ENCODE measurements around the gene SPRR5.

SPRR5 gene

DNA sequence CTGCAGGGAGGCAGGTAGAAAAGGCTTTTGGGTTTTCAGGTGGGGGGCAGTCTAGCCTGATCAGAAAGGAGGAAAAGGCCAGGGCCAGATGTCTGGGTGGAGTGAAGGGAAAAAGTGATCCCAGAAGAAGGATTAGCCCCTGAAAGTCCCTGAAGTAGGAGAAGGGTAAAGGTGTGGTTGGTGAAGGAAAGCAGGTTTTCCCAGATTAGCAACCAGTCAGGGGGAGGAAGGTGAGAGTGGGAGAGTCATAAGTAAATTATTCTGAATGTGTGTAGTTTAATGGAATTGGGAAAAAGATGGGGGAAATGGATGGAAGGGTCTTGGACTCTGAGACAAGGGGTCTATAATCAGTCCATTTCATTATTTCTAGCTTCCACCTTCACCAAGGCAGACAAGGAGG is 36.2 kb downstream of the SPRR5 start:
- DNase-seq (ENCODE audit: low read depth, low spot score): no peak

DNA sequence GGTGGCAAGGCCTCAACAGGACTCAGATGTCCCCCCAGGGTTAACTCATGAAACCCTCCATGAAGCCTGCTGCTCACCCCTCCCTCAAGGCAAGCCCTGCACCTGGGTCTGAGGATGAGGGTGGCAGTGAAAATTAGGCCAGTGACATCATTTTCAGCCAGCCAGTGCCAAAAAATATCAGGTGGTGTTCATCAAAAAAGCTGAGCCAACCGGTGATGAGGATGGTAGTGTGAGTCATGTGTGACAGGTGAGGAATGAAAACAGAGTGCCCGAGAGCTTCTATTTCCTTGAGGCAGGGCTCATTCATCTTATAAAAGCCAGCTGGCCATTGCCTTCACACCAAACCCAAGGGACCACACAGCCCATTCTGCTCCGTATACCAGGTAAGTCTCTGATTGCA is 36.7 kb downstream of the SPRR5 start, which contains the start of gene SPRR1A:
SPRR1A (plus strand) TSS at position 339 of the 400 bp plus-strand sequence. CDS start 1,150 bp downstream, outside the sequence.
- DNase-seq (ENCODE audit: low read depth, low spot score): no peak

DNA sequence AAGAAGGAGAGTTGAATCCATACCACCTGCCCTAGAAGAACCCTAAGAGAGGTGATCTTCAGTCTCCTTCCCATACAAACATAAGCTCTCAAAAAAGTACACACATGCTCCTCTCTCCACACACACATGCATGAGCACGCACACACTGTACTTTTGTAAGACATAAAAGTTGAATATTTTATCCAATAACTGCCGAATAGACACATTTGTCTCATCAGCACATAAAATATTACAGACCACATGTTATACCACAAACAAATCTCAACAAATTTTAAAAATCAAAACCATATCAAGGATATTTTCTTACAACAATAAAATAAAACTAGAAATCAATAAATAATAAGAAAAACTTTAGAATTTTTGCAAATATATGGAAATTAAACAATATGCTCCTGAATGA is 39.6 kb downstream of the SPRR5 start:
- DNase-seq (ENCODE audit: low read depth, low spot score): no peak

DNA sequence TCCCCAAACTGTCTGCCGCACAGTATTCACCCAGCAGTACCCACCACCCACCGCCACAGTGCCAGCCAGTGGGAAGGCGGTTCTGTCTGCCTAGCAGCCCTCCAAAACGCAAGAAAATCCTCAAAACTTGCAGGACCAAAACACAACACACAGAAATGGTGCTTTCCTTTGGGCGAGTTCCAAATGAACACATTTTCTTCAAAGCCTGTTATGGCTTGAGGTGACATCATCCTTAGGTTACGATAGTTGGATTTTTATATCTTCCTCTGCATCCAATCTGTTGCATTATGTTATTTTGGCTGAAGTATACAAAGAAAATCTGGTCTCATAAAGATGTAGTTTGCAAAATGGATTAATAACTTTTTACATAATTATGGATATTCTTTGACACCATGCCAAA is 46.2 kb downstream of the SPRR5 start:
- DNase-seq (ENCODE audit: low read depth, low spot score): no peak

DNA sequence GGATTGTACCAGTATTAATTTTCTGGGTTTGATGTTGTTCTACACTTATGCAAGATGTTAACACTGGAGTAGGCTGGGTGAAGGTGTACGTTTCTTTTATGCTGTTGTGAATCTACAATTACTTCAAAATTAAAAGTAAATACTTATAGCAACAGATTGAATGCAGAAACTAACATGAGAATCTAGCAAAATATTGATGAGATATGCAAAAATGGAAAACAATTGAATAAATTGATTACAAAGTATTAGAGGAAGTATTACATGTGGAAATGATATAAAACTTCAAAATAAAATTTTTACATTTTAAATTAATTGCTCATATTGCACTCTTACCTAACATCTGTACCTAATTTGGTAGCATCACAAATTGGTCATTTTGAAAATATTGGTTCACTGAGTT is 48.8 kb downstream of the SPRR5 start:
- DNase-seq (ENCODE audit: low read depth, low spot score): no peak

DNA sequence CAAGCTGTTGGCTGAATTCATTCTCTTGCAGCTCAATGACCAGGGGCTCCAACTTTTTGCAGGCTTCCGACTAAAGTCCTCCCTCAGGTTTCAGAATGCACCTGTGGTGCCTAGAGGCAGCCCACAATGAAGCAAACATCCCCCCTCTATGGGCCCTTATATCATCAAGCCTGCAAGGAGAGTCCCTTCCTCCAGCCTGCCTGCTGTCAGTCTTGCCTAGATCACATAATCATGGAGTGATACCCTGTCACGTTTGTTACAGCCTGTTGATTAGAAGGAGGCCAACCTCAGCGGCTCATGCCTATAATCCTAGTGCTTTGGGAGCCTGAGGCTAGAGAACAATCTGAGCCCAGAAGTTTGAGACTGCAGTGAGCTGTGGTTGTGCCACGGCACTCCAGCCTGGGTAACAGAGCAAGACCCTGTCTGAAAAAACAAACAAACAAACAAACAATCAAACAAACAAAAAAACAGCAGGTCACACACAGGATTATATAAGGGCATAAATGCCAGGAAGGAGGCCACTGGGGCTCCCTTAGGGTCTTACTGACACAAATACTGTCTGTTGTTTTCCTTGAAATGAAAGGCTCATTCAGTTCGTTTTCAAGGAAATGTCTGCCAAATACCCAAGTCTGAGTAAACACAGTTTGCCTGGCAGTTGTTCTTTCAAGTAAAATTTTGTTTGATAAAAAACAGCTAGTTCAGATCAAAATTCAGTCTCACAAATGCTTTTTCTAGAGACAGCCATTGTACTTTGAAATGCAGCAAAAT is 49.8 kb downstream of the SPRR5 start:
- DNase-seq (ENCODE audit: low read depth, low spot score): no peak

DNA sequence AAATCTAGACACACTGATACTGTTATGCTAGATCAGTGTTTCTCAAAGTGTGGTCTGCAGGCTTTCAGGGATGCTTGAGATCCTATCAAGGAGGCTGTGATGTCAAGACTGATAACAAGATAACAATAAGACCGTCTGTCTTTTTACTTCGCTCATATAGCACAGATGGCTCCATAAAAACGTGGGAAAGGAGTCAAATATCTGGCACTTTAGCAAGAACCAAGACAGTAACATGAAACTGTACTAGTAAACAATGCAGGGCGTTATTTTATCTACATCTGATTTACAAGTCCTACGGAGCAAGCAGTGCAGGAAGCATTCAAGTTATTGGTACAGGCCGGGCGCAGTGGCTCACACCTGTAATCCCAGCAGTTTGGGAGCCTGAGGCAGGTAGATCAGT is 50.9 kb downstream of the SPRR5 start:
- no peak for DNase-seq (ENCODE audit: low read depth, low spot score)

DNA sequence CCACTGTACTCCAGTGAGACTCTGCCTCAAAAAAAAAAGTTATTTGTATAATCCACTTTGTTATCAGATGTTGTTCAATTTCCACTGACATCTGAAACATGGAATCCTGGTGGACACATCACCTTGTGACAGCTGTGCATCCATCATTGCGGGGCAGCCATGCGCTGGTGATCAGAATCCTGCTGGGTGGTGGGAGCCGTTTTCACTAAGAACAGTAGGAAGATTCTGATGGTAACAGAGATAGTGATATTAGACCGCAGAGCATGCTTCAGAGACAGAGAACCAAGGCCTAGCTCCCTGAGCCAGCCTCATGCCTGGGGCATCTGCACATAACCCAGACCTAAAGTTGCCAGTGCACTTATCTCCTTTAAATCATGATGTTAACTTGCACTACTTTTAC is 51.5 kb downstream of the SPRR5 start:
- no peak for DNase-seq (ENCODE audit: low read depth, low spot score)
